PC-3 (cell line): Measurements from ENCODE around the gene TMEM158.

Source experiments
- EZH2 ChIP-seq: fragments of 300-600 bp; sonication (generic); IDR thresholded peaks from one replicate; pipeline ENCODE4 v1.6.1; 2017; ENCODE audit warnings: antibody characterized with exemption, mild to moderate bottlenecking, low read length; ENCODE audit not compliant: unreplicated experiment
- EZH2phosphoT487 ChIP-seq: fragments of 300-600 bp; sonication (generic); IDR thresholded peaks from 2 replicates; pipeline ENCODE4 v1.6.1; 2018; ENCODE audit warnings: mild to moderate bottlenecking, antibody characterized with exemption, low read length, borderline replicate concordance
- TF ChIP-seq, protein P1 (sequence below): fragments of 300-600 bp; sonication (generic); conservative IDR thresholded peaks from 2 replicates; pipeline ENCODE4 v1.5.1; 2017; ENCODE audit warnings: antibody characterized with exemption, low read depth, mild to moderate bottlenecking, low read length

GRCh38 chr3:45185052-45185451, 41.0 kb downstream of the TMEM158 start:
- TF ChIP-seq, protein P1, sequence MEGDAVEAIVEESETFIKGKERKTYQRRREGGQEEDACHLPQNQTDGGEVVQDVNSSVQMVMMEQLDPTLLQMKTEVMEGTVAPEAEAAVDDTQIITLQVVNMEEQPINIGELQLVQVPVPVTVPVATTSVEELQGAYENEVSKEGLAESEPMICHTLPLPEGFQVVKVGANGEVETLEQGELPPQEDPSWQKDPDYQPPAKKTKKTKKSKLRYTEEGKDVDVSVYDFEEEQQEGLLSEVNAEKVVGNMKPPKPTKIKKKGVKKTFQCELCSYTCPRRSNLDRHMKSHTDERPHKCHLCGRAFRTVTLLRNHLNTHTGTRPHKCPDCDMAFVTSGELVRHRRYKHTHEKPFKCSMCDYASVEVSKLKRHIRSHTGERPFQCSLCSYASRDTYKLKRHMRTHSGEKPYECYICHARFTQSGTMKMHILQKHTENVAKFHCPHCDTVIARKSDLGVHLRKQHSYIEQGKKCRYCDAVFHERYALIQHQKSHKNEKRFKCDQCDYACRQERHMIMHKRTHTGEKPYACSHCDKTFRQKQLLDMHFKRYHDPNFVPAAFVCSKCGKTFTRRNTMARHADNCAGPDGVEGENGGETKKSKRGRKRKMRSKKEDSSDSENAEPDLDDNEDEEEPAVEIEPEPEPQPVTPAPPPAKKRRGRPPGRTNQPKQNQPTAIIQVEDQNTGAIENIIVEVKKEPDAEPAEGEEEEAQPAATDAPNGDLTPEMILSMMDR: no peak
- TF ChIP-seq EZH2: no peak
- TF ChIP-seq EZH2phosphoT487: no peak
